CD8-positive, alpha-beta memory T cell (primary cell): ENCODE data around the gene BEND6. TPM values are rescaled to one million over a fixed set of nuclear protein-coding genes. Genes with fewer than 3 reads are reported as not detected.

Experiments
- CTCF ChIA-PET: fragments of 350-600 bp; sonication (Branson Sonifier 250); formaldehyde crosslinking; loops from one replicate; lab custom pipeline; 2021; ENCODE audit warnings: antibody characterized with exemption; lab: Charles Lee
- POLR2A ChIA-PET: fragments of 350-600 bp; sonication (Branson Sonifier 250); formaldehyde crosslinking; loops from one replicate; lab custom pipeline; 2021; ENCODE audit warnings: antibody characterized with exemption; lab: Charles Lee
- DNase-seq, 5 donors: peaks; one replicate each; pipeline versions ENCODE4 v3.0.0 to v3.0.0-alpha.2; 2020 to 2022; ENCODE audit warnings: mixed read lengths in 1 of 5
- H3K27ac ChIP-seq: one replicate; pipeline ENCODE4 v1.7.0; 2013; ENCODE audit warnings: low read depth, mild to moderate bottlenecking, low read length, moderate library complexity
- H3K27me3 ChIP-seq: 2 replicates; pipeline ENCODE4 v1.7.0; 2013; ENCODE audit warnings: low read length, mild to moderate bottlenecking; ENCODE audit not compliant: insufficient read depth, poor library complexity, severe bottlenecking
- H3K36me3 ChIP-seq: 2 replicates; pipeline ENCODE4 v1.7.0; 2013; ENCODE audit warnings: mild to moderate bottlenecking, low read length, moderate library complexity; ENCODE audit not compliant: insufficient read depth
- H3K4me1 ChIP-seq: 2 replicates; pipeline ENCODE4 v1.7.0; 2013; ENCODE audit warnings: mild to moderate bottlenecking, low read length, moderate library complexity; ENCODE audit not compliant: insufficient read depth
- H3K4me3 ChIP-seq: 2 replicates; pipeline ENCODE4 v1.7.0; 2013; ENCODE audit warnings: mild to moderate bottlenecking, low read length
- H3K9me3 ChIP-seq: 2 replicates; pipeline ENCODE4 v1.7.0; 2013; ENCODE audit warnings: mild to moderate bottlenecking, low read length
- H3K27ac Mint-ChIP-seq, 8 donors: one replicate each; pipeline ENCODE4 v1.8.0; 2020 to 2021; ENCODE audit warnings: mixed read lengths in 8 of 8, mild to moderate bottlenecking in 6 of 8, inconsistent platforms in 3 of 8, moderate library complexity in 3 of 8
- H3K27me3 Mint-ChIP-seq, 2 donors: one replicate each; pipeline ENCODE4 v1.8.0; 2020 to 2021; ENCODE audit warnings: mixed read lengths in 2 of 2, mild to moderate bottlenecking in 1 of 2, moderate library complexity in 1 of 2
- H3K36me3 Mint-ChIP-seq, 3 donors: one replicate each; pipeline ENCODE4 v1.8.0; 2020 to 2021; ENCODE audit warnings: mixed read lengths in 3 of 3, inconsistent platforms in 1 of 3, mild to moderate bottlenecking in 1 of 3
- H3K4me1 Mint-ChIP-seq, 3 donors: one replicate each; pipeline ENCODE4 v1.8.0; 2020 to 2021; ENCODE audit warnings: mixed read lengths in 3 of 3, inconsistent platforms in 1 of 3, mild to moderate bottlenecking in 1 of 3
- H3K4me3 Mint-ChIP-seq, 7 donors: one replicate each; pipeline ENCODE4 v1.8.0; 2020 to 2021; ENCODE audit warnings: mixed read lengths in 7 of 7, mild to moderate bottlenecking in 6 of 7, moderate library complexity in 4 of 7, inconsistent platforms in 2 of 7
- H3K9me3 Mint-ChIP-seq, 5 donors: one replicate each; pipeline ENCODE4 v1.8.0; 2020 to 2022; ENCODE audit warnings: mixed read lengths in 5 of 5, mild to moderate bottlenecking in 3 of 5, moderate library complexity in 2 of 5, inconsistent platforms in 1 of 5
- polyA plus RNA-seq: library from polyadenylated mRNA; unstranded; fragments of 300-500 nt; fragmentation: Illumina TruSeq; gene quantifications from one replicate; pipeline ENCODE4 v1.2.3, GENCODE V29; 2021
- total RNA-seq, 2 experiments: library from RNA; stranded (reverse); gene quantifications; one replicate each; pipeline ENCODE4 v1.2.3, GENCODE V29; 2021

Gene BEND6
- total and polyA plus RNA-seq, 3 experiments from 2014 or later, result 0.60 TPM; not detected in 2

DNA sequence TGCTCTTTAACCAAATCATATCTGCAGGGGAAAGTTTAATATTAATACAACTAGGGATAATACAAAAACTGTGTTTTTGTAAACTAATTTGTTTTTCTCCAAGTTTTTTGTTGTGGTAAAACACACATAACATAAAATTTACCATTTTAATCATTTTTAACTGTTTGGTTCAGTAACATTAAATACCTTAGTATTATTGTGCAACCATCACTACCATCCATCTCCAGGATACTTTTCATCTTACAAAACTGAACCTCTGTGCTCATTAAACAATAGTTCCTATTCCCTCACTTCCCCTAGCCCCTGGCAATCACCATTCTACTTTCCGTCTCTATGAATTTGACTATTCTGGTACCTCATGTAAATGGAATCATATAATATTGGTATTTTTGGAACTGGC lies 15.9 kb downstream of the BEND6 start:
- Mint-ChIP-seq H3K36me3 (no peaks in the 10 kb centered on the region), H3K27ac (no peak overlapping the region), H3K9me3 (peaks cover 0 to 6% (median 2%) of the 10 kb centered on the region in 5 donors), H3K4me3 (no peak overlapping the region), H3K27me3 (peaks cover 6 to 22% of the 10 kb centered on the region in 2 donors), H3K4me1 (no peaks in the 10 kb centered on the region)
- no peak for DNase-seq
- Histone ChIP-seq H3K9me3 (no peaks in the 10 kb centered on the region), H3K27ac (no peak overlapping the region), H3K4me3 (no peak overlapping the region), H3K4me1 (no peaks in the 10 kb centered on the region), H3K36me3 (no peaks in the 10 kb centered on the region), H3K27me3 (no peaks in the 10 kb centered on the region)
- POLR2A ChIA-PET, result no interaction called here
- CTCF ChIA-PET, result no interaction called here

DNA sequence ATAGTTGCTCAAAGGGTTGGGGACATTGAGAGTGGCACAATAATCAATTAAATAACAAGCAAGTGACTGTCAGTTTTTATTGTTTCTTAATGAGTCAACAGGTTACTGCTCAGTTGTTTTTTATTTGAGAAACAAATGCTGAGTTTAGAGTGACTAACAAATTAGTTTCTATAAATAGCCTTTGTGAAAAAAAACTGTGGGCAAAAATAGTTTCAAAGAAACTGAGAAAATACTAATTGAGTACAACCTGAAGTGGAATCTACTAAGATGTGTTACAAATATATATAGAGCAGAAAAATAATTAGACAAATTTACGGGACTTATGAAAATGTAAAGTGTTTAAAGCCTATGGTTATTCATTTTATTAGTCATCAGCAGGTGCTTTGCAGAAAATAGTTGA lies 22.3 kb downstream of the BEND6 start:
- H3K4me3 Mint-ChIP-seq, result no peak overlapping the region
- H3K4me3 ChIP-seq, result no peak overlapping the region
- H3K4me1 Mint-ChIP-seq, result no peaks in the 10 kb centered on the region
- no peaks in the 10 kb centered on the region for H3K9me3 ChIP-seq
- ChIA-PET POLR2A (no interaction called here), CTCF (no interaction called here)
- H3K36me3 ChIP-seq, result no peaks in the 10 kb centered on the region
- no peaks in the 10 kb centered on the region for H3K27me3 ChIP-seq
- peaks cover 11 to 20% (median 16%) of the 10 kb centered on the region in 5 donors for H3K9me3 Mint-ChIP-seq
- no peaks in the 10 kb centered on the region for H3K4me1 ChIP-seq
- H3K36me3 Mint-ChIP-seq, result no peaks in the 10 kb centered on the region
- no peak overlapping the region for H3K27ac Mint-ChIP-seq
- DNase-seq, result no peak
- H3K27ac ChIP-seq, result no peak overlapping the region
- H3K27me3 Mint-ChIP-seq, result peaks cover 2 to 4% of the 10 kb centered on the region in 2 donors

DNA sequence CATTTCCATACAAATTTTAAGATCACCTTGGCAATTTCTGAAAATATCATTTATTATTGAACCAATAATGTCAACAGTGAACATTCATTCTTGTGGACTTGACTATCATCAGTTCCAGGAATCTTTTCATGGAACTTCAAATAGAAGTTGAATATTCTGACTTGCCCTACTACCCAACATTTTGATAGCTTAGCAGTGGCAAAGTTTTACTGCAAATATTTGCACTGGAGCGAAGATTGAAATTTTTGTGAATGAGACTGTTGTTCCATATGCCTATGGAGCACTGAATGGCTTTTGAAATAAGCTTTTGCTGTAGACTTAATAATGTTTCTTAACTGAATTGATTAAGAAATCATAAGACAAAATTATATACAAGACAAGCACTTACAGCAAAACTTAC lies 23.6 kb downstream of the BEND6 start:
- no peak overlapping the region for H3K27ac ChIP-seq
- no peaks in the 10 kb centered on the region for H3K4me1 ChIP-seq
- Mint-ChIP-seq H3K4me1 (no peaks in the 10 kb centered on the region), H3K4me3 (no peak overlapping the region), H3K27ac (no peak overlapping the region), H3K36me3 (no peaks in the 10 kb centered on the region), H3K9me3 (peaks cover 11 to 20% (median 16%) of the 10 kb centered on the region in 5 donors), H3K27me3 (peaks cover 3 to 9% of the 10 kb centered on the region in 2 donors)
- CTCF ChIA-PET, result no interaction called here
- POLR2A ChIA-PET, result no interaction called here
- H3K36me3 ChIP-seq, result no peaks in the 10 kb centered on the region
- H3K27me3 ChIP-seq, result no peaks in the 10 kb centered on the region
- no peak overlapping the region for H3K4me3 ChIP-seq
- H3K9me3 ChIP-seq, result no peaks in the 10 kb centered on the region
- DNase-seq, result no peak

DNA sequence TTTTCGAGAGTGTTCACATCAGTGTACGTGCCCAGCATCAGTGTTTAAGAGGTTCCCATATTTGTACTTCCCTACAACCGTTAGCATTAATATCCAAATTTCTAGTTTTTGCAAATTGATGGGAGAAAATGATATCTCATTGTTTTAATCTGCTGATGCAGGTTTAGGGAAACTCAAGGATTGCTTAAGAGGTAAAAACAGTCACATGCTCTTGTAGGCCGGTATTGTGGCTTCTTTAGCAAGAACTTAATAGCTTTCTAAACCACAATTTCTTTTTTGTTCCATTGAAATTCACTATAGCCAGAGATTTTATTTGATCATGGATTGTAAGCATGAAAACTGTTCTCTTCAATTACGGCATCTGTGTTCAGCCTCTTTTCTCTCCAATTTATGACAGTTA lies 29.5 kb downstream of the BEND6 start:
- no peaks in the 10 kb centered on the region for H3K27me3 ChIP-seq
- H3K36me3 ChIP-seq, result no peaks in the 10 kb centered on the region
- Mint-ChIP-seq H3K4me1 (no peaks in the 10 kb centered on the region), H3K9me3 (no peaks in the 10 kb centered on the region), H3K36me3 (no peaks in the 10 kb centered on the region), H3K27me3 (peaks cover 6 to 27% of the 10 kb centered on the region in 2 donors), H3K4me3 (no peak overlapping the region), H3K27ac (no peak overlapping the region)
- POLR2A ChIA-PET, result no interaction called here
- H3K4me1 ChIP-seq, result no peaks in the 10 kb centered on the region
- DNase-seq, result no peak
- H3K4me3 ChIP-seq, result no peak overlapping the region
- CTCF ChIA-PET, result no interaction called here
- no peak overlapping the region for H3K27ac ChIP-seq
- no peaks in the 10 kb centered on the region for H3K9me3 ChIP-seq

DNA sequence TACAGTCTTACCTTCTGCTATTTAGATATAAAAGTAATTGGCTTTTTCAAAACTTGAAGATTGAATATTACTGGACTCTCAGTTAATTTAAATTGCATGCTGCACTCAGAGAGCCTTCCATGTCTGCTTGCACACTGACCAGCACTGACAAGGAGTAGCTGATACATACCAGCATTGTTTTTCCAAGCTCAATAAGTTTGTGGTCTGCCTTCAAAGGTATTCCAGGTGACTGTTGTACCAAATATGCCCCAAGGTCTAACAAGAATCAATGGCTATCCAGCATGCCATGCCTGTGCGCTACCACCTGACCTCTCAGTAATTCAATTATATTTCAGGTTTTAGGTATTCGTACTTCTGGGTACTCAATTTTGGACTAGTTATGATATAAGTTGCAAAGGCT lies 30.0 kb downstream of the BEND6 start:
- no peaks in the 10 kb centered on the region for H3K27me3 ChIP-seq
- no peaks in the 10 kb centered on the region for H3K4me1 ChIP-seq
- H3K27ac Mint-ChIP-seq, result no peak overlapping the region
- H3K4me3 Mint-ChIP-seq, result no peak overlapping the region
- H3K36me3 Mint-ChIP-seq, result no peaks in the 10 kb centered on the region
- ChIA-PET CTCF (no interaction called here), POLR2A (no interaction called here)
- DNase-seq, result no peak
- no peaks in the 10 kb centered on the region for H3K9me3 ChIP-seq
- no peaks in the 10 kb centered on the region for H3K4me1 Mint-ChIP-seq
- no peak overlapping the region for H3K4me3 ChIP-seq
- H3K9me3 Mint-ChIP-seq, result no peaks in the 10 kb centered on the region
- no peaks in the 10 kb centered on the region for H3K36me3 ChIP-seq
- peaks cover 6 to 32% of the 10 kb centered on the region in 2 donors for H3K27me3 Mint-ChIP-seq
- no peak overlapping the region for H3K27ac ChIP-seq

DNA sequence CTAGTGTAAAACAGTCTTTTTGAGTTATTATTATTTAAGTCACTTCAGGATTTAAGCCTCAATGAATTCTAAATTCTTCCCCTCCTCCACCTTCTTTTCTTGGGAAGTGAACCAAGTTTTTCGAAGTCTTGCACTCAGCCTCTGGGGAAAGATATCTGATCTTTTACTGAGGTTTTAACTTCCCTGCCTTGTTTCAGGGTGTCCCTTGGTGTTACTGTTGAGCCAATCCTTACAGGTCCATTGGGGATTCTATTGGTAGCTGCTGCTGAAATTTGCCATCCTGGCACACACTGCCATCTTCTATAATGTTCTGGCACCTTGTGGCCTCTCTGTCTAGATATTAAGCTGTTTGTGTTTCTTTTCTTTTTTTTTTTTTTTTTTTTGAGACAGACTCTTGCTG lies 31.7 kb downstream of the BEND6 start:
- Mint-ChIP-seq H3K27me3 (peaks cover 6 to 42% of the 10 kb centered on the region in 2 donors), H3K9me3 (no peaks in the 10 kb centered on the region), H3K4me1 (no peaks in the 10 kb centered on the region), H3K27ac (no peak overlapping the region), H3K36me3 (no peaks in the 10 kb centered on the region), H3K4me3 (no peak overlapping the region)
- Histone ChIP-seq H3K36me3 (no peaks in the 10 kb centered on the region), H3K4me3 (no peak overlapping the region), H3K9me3 (no peaks in the 10 kb centered on the region), H3K27ac (no peak overlapping the region), H3K27me3 (peaks cover 7% of the 10 kb centered on the region), H3K4me1 (no peaks in the 10 kb centered on the region)
- ChIA-PET CTCF (interaction anchor here (1.1 kb wide), 1 partner anchor 13 kb away, joined by 3 read pairs; no protein-coding TSS in a partner anchor), POLR2A (no interaction called here)
- DNase-seq, result no peak

DNA sequence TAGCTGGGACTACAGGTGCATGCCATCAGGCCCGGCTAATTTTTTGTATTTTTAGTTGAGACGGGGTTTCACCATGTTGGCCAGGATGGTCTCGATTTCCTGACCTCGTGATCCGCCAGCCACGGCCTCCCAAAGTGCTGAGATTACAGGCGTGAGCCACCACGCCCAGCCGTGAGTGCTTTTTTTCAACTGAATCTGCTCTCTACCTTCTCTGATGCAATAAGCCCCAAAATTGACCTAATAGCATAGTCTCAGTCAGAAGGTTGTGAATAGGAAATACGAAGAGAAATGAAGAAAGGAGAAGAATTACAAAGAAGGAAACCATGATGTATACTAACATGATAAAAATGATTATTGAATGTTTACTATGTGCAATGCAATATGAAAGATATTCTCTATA lies 33.2 kb downstream of the BEND6 start:
- H3K27ac ChIP-seq, result no peak overlapping the region
- H3K36me3 Mint-ChIP-seq, result no peaks in the 10 kb centered on the region
- no peaks in the 10 kb centered on the region for H3K4me1 ChIP-seq
- CTCF ChIA-PET, result no interaction called here
- no peak overlapping the region for H3K27ac Mint-ChIP-seq
- POLR2A ChIA-PET, result no interaction called here
- no peaks in the 10 kb centered on the region for H3K9me3 ChIP-seq
- H3K36me3 ChIP-seq, result no peaks in the 10 kb centered on the region
- H3K4me3 Mint-ChIP-seq, result no peak overlapping the region
- no peaks in the 10 kb centered on the region for H3K9me3 Mint-ChIP-seq
- H3K4me1 Mint-ChIP-seq, result no peaks in the 10 kb centered on the region
- H3K4me3 ChIP-seq, result no peak overlapping the region
- peaks cover 7% of the 10 kb centered on the region for H3K27me3 ChIP-seq
- no peak for DNase-seq
- H3K27me3 Mint-ChIP-seq, result peaks cover 15 to 53% of the 10 kb centered on the region in 2 donors

DNA sequence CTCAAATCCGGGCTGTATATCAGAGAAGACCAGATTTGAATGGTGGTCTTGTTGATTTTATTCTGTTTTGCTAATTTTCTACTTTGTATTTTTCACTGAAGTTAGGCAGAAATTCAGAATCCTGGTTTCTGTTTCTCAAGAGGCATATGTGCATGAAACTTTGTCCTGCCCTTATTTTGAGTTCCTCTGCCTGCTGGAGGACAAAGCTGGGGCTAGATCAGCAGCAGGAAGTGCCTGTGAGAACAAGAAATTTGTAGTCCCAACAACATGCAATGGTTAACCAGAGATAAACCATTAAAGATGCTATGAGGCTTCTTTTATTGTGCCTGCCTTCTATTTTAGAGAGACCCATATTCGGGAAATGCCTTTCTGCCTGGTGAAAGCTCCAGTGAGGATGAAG lies 37.1 kb downstream of the BEND6 start:
- no peaks in the 10 kb centered on the region for H3K4me1 ChIP-seq
- Mint-ChIP-seq H3K36me3 (no peaks in the 10 kb centered on the region), H3K27me3 (peaks cover 14 to 60% of the 10 kb centered on the region in 2 donors), H3K4me3 (no peak overlapping the region), H3K9me3 (no peaks in the 10 kb centered on the region), H3K4me1 (no peaks in the 10 kb centered on the region), H3K27ac (no peak overlapping the region)
- H3K36me3 ChIP-seq, result no peaks in the 10 kb centered on the region
- H3K27me3 ChIP-seq, result peaks cover 7% of the 10 kb centered on the region
- DNase-seq, result no peak
- no peak overlapping the region for H3K27ac ChIP-seq
- H3K9me3 ChIP-seq, result no peaks in the 10 kb centered on the region
- POLR2A ChIA-PET, result no interaction called here
- no peak overlapping the region for H3K4me3 ChIP-seq
- CTCF ChIA-PET, result no interaction called here

DNA sequence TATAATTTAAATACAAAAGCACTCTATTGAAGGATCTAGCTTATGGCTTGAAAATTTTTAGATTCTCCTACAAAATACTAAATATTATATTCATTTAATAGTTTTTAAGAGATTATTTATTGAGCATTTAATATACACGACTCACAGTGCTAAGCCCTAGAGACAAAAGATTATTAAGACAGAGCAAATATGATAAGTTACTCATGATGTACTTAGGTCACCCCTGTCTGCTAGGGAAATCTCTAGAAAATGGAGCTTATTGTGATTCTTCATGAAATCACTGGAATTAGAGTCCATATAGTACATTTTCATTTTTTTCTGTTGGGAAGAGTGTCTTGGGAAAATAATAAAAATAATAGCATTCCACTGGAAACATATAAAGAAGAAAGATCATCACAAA lies 37.8 kb downstream of the BEND6 start:
- H3K36me3 ChIP-seq, result no peaks in the 10 kb centered on the region
- Mint-ChIP-seq H3K36me3 (no peaks in the 10 kb centered on the region), H3K27me3 (peaks cover 15 to 58% of the 10 kb centered on the region in 2 donors), H3K4me3 (no peak overlapping the region), H3K27ac (no peak overlapping the region), H3K9me3 (no peaks in the 10 kb centered on the region), H3K4me1 (no peaks in the 10 kb centered on the region)
- peaks cover 7% of the 10 kb centered on the region for H3K27me3 ChIP-seq
- H3K27ac ChIP-seq, result no peak overlapping the region
- DNase-seq, result no peak
- no peak overlapping the region for H3K4me3 ChIP-seq
- ChIA-PET CTCF (no interaction called here), POLR2A (no interaction called here)
- no peaks in the 10 kb centered on the region for H3K9me3 ChIP-seq
- H3K4me1 ChIP-seq, result no peaks in the 10 kb centered on the region
